Vagina (tissue), 2 donors: ENCODE measurements around the gene TLK2. TPM values are rescaled to one million over a fixed set of nuclear protein-coding genes. Genes with fewer than 3 reads are reported as not detected.

ENCODE experiments used
- DNase-seq, 2 donors: peaks; one replicate each; pipeline ENCODE4 v3.0.0-alpha.2; 2017; ENCODE audit errors: extremely low spot score in 2 of 2
- H3K27ac ChIP-seq: fragments of 200-600 bp; sonication (generic); one replicate; pipeline ENCODE4 v1.5.1; 2019
- H3K27me3 ChIP-seq: fragments of 200-600 bp; sonication (generic); one replicate; pipeline ENCODE4 v1.5.1; 2019
- H3K36me3 ChIP-seq, 2 donors: fragments of 200-600 bp; sonication (generic); one replicate each; pipeline ENCODE4 v1.5.1; 2017 to 2019
- H3K4me1 ChIP-seq: fragments of 200-600 bp; sonication (generic); one replicate; pipeline ENCODE4 v1.5.1; 2019
- H3K4me3 ChIP-seq, 2 donors: fragments of 200-600 bp; sonication (generic); 1 replicate in 1 of 2; 2 replicates in 1 of 2; pipeline ENCODE4 v1.5.1; 2016 to 2019
- H3K9me3 ChIP-seq: fragments of 200-600 bp; sonication (generic); one replicate; pipeline ENCODE4 v1.5.1; 2019
- POLR2A ChIP-seq, 2 donors: fragments of 450-650 bp; IDR thresholded peaks; one replicate each; pipeline ENCODE4 v1.6.1; 2017; ENCODE audit warnings: antibody characterized with exemption in 2 of 2, mild to moderate bottlenecking in 2 of 2, moderate library complexity in 2 of 2
- POLR2AphosphoS5 ChIP-seq, 2 donors: sonication (generic); formaldehyde crosslinking; IDR thresholded peaks; one replicate each; pipeline ENCODE4 v1.9.0; 2017; ENCODE audit warnings: antibody characterized with exemption in 2 of 2, mild to moderate bottlenecking in 2 of 2, low read depth in 1 of 2; ENCODE audit not compliant: insufficient read depth in 1 of 2
- intact Hi-C: fragments of 100-400 bp; cut with DNase I; formaldehyde crosslinking; loops from one replicate; pipeline ENCODE4 v1.15.1; 2023
- total RNA-seq: library from RNA; depleted of rRNA; stranded (reverse); fragments of >200 nt; gene quantifications from one replicate; pipeline ENCODE4 v1.2.3, GENCODE V29; 2016
- TF ChIP-seq, protein P1 (sequence below), 3 experiments: fragments of 450-650 bp in 2 of 3; fragments of 200-600 bp in 1 of 3; sonication (generic) in 1 of 3; IDR thresholded peaks; one replicate each; pipeline ENCODE4 v1.5.1; 2017 to 2019; ENCODE audit warnings: antibody characterized with exemption in 3 of 3, mild to moderate bottlenecking in 2 of 3, moderate library complexity in 2 of 3

Gene TLK2
- total RNA-seq, 1 donor from 2014 or later: 40.3 TPM

DNA sequence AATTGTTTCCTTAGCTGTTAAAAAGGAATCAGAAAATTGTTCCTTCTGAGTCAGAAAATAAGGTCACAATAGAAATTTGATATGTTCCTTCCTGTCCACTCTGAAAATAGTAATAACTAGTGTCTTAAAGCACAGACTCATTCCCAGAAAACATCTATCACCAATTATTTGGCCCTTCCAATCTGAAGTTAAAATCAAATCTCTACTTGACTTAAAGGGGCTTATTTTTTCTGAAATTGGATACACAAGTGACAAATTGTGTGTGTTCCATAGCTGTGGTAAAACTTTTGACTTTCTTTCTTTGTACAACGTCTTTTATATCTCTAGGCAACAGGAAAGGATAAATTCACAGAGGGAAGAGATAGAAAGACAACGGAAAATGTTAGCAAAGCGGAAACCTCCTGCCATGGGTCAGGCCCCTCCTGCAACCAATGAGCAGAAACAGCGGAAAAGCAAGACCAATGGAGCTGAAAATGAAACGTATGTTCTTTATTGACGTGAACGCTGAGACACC, 94.3 kb downstream of the TLK2 start:
- Histone ChIP-seq H3K27me3 (no peaks in the 10 kb centered on the region), H3K9me3 (no peaks in the 10 kb centered on the region), H3K36me3 (peaks cover 0 to 24% of the 10 kb centered on the region in 2 donors), H3K4me3 (no peak overlapping the region), H3K4me1 (no peaks in the 10 kb centered on the region), H3K27ac (no peak overlapping the region)
- TF ChIP-seq POLR2AphosphoS5 (IDR thresholded peaks at IDR 0.05; ENCODE audit: insufficient read depth in 1 of 2, low read depth in 1 of 2) (no peak), POLR2A (IDR thresholded peaks at IDR 0.05) (no peak)
- TF ChIP-seq, protein P1, sequence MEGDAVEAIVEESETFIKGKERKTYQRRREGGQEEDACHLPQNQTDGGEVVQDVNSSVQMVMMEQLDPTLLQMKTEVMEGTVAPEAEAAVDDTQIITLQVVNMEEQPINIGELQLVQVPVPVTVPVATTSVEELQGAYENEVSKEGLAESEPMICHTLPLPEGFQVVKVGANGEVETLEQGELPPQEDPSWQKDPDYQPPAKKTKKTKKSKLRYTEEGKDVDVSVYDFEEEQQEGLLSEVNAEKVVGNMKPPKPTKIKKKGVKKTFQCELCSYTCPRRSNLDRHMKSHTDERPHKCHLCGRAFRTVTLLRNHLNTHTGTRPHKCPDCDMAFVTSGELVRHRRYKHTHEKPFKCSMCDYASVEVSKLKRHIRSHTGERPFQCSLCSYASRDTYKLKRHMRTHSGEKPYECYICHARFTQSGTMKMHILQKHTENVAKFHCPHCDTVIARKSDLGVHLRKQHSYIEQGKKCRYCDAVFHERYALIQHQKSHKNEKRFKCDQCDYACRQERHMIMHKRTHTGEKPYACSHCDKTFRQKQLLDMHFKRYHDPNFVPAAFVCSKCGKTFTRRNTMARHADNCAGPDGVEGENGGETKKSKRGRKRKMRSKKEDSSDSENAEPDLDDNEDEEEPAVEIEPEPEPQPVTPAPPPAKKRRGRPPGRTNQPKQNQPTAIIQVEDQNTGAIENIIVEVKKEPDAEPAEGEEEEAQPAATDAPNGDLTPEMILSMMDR (IDR thresholded peaks at IDR 0.05): no peak
- intact Hi-C loops: no loop called here
- no peak for DNase-seq

DNA sequence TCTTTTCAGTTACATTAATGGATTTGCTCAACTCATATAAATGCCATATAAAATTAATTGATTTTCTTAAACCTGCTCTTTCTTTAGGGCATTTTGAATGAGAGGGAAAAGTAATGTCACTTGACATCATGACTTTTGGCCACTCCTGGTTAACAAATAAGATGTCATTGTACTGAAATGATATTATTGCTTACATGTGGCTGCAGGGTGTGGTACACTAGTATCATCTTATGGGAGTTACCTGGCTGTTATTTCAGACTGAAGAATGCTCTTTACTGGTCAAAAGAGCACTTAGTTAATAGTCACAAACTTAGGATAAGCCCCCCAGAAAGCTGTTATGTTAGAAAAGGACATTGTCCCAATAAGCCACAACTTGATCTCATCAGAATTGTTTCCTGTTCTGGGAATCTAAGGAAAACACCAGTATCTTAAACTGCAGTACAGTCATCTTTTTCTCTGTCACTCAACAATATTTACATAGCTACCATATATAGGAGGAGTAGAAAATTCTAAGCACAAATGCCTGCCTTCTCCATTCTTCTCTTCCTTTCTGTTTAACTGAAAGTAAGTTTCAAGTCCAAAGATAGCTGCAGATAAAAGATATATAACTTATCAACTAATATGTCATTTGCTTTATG, 95.0 kb downstream of the TLK2 start:
- no peaks in the 10 kb centered on the region for H3K9me3 ChIP-seq
- no peak for DNase-seq
- TF ChIP-seq, protein P1 (IDR thresholded peaks at IDR 0.05): no peak
- TF ChIP-seq POLR2A (IDR thresholded peaks at IDR 0.05): no peak
- TF ChIP-seq POLR2AphosphoS5 (IDR thresholded peaks at IDR 0.05; ENCODE audit: insufficient read depth in 1 of 2, low read depth in 1 of 2): no peak
- intact Hi-C loops: no loop called here
- H3K27ac ChIP-seq: no peak overlapping the region
- no peaks in the 10 kb centered on the region for H3K4me1 ChIP-seq
- no peak overlapping the region for H3K4me3 ChIP-seq
- H3K36me3 ChIP-seq: peaks cover 0 to 24% of the 10 kb centered on the region in 2 donors
- H3K27me3 ChIP-seq: no peaks in the 10 kb centered on the region

DNA sequence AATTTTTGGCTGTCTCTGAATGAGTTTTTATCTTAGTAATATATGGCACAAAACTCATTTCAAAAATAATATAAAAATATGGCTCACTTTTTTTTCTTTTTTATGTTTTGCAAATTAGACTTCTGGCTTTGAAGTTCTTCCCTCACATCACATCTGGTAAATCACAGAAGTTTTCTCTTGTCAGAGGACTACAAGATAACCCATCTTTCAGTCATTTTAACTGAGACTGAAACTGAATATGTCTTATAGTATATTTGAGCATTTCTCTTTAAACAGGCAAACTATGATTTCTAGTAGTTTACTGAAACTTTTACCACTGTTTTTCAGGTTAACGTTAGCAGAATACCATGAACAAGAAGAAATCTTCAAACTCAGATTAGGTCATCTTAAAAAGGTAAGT, 97.8 kb downstream of the TLK2 start:
- H3K9me3 ChIP-seq: no peaks in the 10 kb centered on the region
- TF ChIP-seq, protein P1 (IDR thresholded peaks at IDR 0.05): no peak
- no peak for TF ChIP-seq POLR2A (IDR thresholded peaks at IDR 0.05)
- TF ChIP-seq POLR2AphosphoS5 (IDR thresholded peaks at IDR 0.05; ENCODE audit: insufficient read depth in 1 of 2, low read depth in 1 of 2): no peak
- H3K36me3 ChIP-seq: peaks cover 0 to 24% of the 10 kb centered on the region in 2 donors
- no peaks in the 10 kb centered on the region for H3K4me1 ChIP-seq
- H3K27me3 ChIP-seq: no peaks in the 10 kb centered on the region
- intact Hi-C loops: no loop called here
- no peak for DNase-seq
- H3K4me3 ChIP-seq: no peak overlapping the region
- H3K27ac ChIP-seq: no peak overlapping the region

DNA sequence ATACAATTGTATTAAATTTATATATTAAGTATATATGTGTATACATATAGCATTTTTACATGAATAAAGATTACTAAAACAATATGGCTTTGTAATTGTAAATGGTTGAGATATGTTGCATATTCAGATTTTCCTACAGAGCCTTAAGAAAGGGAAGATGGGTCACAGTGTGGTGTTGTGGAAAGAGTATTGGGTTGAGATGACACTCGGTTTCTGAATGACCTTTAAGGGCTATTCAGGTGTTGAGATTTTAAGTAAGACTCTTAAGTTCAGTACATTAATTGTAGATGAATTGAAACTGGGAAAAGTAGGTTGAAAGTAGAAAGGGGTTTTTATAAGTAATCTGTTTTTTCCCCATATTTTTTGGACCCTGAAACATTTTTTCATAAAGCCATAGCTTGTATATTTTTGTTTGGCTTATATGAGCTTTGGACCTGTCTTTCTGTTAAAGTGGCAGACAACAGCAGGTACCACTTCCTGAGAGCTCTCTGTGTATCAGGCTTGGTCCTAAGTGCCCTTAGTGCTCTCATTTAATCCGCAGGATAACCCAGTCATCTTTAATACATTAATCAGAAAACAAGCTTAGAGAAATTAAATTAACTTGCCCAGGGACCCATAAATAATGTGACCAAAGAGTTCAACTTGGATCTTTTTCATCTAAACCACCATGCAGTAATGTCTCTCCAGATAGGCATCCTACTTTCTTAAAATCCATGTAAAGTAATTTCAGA, 100.3 kb downstream of the TLK2 start:
- H3K9me3 ChIP-seq: no peaks in the 10 kb centered on the region
- TF ChIP-seq POLR2AphosphoS5 (IDR thresholded peaks at IDR 0.05; ENCODE audit: insufficient read depth in 1 of 2, low read depth in 1 of 2) (no peak), POLR2A (IDR thresholded peaks at IDR 0.05) (no peak)
- TF ChIP-seq, protein P1 (IDR thresholded peaks at IDR 0.05): no peak
- no peaks in the 10 kb centered on the region for H3K27me3 ChIP-seq
- H3K4me1 ChIP-seq: no peaks in the 10 kb centered on the region
- no peak overlapping the region for H3K4me3 ChIP-seq
- no peak overlapping the region for H3K27ac ChIP-seq
- DNase-seq: no peak
- H3K36me3 ChIP-seq: peaks cover 0 to 24% of the 10 kb centered on the region in 2 donors
- intact Hi-C loops: no loop called here

DNA sequence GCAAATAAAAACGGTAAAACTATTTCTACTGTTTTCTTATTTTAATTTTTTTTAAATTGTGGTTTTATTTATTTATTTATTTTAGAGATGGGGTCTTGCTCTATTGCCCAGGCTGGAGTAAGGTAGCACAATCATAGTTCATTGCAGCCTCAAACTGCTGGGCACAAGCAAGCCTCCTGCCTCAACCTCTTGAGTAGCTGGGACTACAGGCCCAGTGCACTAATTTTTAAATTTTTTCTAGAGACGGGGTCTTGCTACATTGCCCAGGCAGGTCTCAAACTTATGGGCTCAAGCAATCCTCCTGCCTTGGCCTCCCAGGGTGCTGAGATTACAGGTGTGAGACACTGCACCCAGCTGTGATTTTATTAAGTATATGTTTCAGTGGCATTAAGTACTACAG, 102.3 kb downstream of the TLK2 start:
- intact Hi-C loops: no loop called here
- TF ChIP-seq, protein P1 (IDR thresholded peaks at IDR 0.05): no peak
- TF ChIP-seq POLR2AphosphoS5 (IDR thresholded peaks at IDR 0.05; ENCODE audit: insufficient read depth in 1 of 2, low read depth in 1 of 2) (no peak), POLR2A (IDR thresholded peaks at IDR 0.05) (no peak)

More for the DNA sequence above, 102.3 kb downstream of the TLK2 start:
- Histone ChIP-seq H3K4me1 (no peaks in the 10 kb centered on the region), H3K27me3 (no peaks in the 10 kb centered on the region), H3K27ac (no peak overlapping the region), H3K4me3 (no peak overlapping the region), H3K9me3 (no peaks in the 10 kb centered on the region), H3K36me3 (peaks cover 0 to 14% of the 10 kb centered on the region in 2 donors)
- DNase-seq: no peak
